HG03196 (cell line): Measurements from ENCODE around the gene NKX1-2.

Source experiments
- ATAC-seq: cut with Tn5 transposase; IDR thresholded peaks from one replicate; pipeline ENCODE4 v1.9.1; 2021; ENCODE audit not compliant: unreplicated experiment

Gene NKX1-2

GRCh38 chr10:124450012-124450782 is at the start of gene NKX1-2:
TSS of gene NKX1-2 (minus strand) at chr10:124450035. CDS start at chr10:124449943, 92 bp downstream.
- no peak for ATAC-seq

GRCh38 chr10:124498056-124498455 is 48.2 kb upstream of the NKX1-2 start:
- ATAC-seq, result no peak

GRCh38 chr10:124497196-124497881 is 47.5 kb upstream of the NKX1-2 start:
- no peak for ATAC-seq

GRCh38 chr10:124496620-124497019 is 46.8 kb upstream of the NKX1-2 start:
- ATAC-seq, result no peak

- ATAC-seq, result no peak
These were observed 46.3 kb upstream of the NKX1-2 start for GRCh38 chr10:124496150-124496549.

GRCh38 chr10:124495725-124496124 is 45.9 kb upstream of the NKX1-2 start:
- ATAC-seq, result no peak

GRCh38 chr10:124495162-124495561 is 45.3 kb upstream of the NKX1-2 start:
- no peak for ATAC-seq

GRCh38 chr10:124494046-124494807 is 44.4 kb upstream of the NKX1-2 start:
- no peak for ATAC-seq

- no peak for ATAC-seq
These were observed 43.5 kb upstream of the NKX1-2 start for GRCh38 chr10:124493214-124493882.

GRCh38 chr10:124492266-124492665 is 42.4 kb upstream of the NKX1-2 start:
- no peak for ATAC-seq

- ATAC-seq, result no peak
These were observed 41.3 kb upstream of the NKX1-2 start for GRCh38 chr10:124491105-124491504.

- ATAC-seq, result no peak
These were observed 36.8 kb upstream of the NKX1-2 start for GRCh38 chr10:124486635-124487034.

- ATAC-seq, result no peak
These were observed 34.8 kb upstream of the NKX1-2 start for GRCh38 chr10:124484661-124485060.

GRCh38 chr10:124484031-124484430 is 34.2 kb upstream of the NKX1-2 start:
- no peak for ATAC-seq

GRCh38 chr10:124482876-124483275 is 33.0 kb upstream of the NKX1-2 start:
- no peak for ATAC-seq

GRCh38 chr10:124482236-124482800 is 32.5 kb upstream of the NKX1-2 start:
- no peak for ATAC-seq

- no peak for ATAC-seq
These were observed 31.9 kb upstream of the NKX1-2 start for GRCh38 chr10:124481717-124482116.

GRCh38 chr10:124480860-124481259 is 31.0 kb upstream of the NKX1-2 start:
- ATAC-seq, result no peak

- no peak for ATAC-seq
These were observed 28.7 kb upstream of the NKX1-2 start for GRCh38 chr10:124478515-124478914.

GRCh38 chr10:124477614-124478363 is 28.0 kb upstream of the NKX1-2 start:
- ATAC-seq, result no peak
